ENCODE results near the gene ALPK3.

Gene ALPK3

DNA sequence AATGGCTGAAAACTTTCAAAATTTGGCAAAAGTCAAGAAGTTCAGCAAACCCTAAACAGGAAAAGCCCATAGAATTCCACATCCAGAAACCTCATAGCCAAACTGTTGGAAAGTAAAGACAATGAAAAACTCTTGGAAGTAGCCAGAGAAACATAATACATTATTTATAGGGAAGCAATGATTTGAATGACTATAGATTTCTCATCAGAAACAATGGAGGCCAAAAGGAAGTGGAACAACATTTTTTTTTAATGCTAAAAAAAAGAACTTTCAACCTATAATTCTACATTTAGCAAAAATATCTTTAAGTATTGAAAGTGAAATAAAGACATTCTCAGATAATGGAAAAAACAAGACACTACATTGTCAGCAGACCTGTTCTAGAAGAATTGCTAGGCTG, 30.2 kb downstream of the ALPK3 start:
- DNase-seq, result no peak

DNA sequence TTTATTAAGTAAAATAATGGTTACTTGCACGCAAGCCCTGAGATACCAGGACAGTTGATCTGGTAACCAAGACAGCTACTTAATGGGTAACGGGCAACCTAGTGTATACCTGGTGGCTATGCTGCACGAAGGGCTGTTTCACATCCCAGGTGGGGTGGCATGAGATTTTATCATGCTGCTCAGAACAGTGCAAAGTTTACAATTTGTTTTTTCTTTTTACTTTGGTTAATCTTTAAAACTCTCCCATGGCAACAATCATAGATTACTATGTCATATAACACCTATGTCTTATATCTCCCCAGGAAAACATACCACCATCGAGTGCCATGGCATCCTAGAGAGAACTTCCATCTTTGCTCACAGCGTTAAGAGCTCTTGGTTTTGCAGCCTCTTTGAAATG, 35.1 kb downstream of the ALPK3 start:
- DNase-seq, result no peak

DNA sequence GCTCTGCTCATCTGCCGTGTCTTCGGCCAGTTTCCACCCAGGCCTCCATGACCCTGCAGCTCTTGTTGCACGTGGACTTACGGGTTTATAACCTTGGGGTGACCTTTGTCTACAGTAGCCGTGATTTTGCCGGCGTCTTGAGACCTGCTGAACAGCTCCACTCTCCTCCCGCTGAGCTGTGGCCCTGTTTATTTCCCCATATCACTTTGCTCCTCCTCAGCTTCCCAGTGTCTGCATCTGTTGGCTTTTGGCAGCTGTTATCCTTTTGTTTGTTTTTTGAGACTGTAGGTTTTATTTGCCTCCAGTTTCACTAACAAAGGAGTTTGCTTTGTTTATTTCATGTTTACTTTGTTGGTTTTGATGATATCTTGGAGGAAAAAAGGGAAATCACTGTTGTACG, 38.0 kb downstream of the ALPK3 start:
- DNase-seq, result no peak

DNA sequence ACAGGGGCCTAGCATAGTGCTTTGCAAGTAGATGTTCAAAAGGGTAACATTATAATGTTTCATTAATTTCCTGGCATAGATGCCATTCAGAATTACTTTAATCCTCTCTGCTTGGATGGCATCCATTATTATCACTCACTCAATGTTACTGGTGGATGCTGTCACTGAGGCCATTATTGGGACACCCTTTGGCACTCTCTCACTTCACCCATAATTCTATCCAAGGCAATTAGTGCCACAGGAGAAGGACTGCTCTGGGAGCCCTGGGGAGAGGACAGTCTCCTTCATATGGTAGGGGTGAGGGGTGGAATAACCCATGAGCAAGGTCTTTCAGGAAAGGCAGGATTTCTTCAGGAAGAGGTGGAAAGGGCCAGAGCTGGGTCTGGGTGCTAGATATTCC, 38.6 kb downstream of the ALPK3 start:
- DNase-seq, result no peak

DNA sequence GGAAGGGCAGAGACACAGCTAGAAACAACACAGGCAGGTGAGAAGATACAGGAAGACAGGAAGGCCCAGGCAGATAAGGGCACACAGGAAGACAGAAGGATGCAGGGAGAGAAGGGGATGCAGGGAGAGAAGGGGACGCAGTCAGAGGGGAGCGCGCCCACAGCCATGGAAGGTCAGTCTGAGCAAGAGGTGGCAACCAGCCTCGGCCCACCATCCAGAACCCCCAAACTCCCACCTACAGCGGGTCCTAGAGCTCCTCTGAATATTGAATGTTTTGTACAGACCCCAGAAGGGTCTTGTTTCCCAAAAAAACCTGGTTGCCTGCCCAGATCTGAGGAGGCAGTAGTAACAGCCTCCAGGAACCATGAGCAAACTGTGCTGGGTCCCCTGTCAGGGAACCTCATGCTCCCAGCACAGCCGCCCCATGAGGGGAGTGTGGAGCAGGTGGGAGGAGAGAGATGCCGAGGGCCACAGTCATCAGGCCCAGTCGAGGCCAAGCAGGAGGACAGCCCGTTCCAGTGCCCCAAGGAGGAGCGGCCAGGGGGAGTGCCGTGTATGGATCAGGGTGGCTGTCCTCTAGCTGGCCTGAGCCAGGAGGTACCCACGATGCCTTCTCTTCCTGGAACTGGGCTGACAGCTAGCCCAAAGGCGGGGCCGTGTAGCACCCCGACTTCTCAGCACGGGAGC, 39.7 kb downstream of the ALPK3 start:
- no peak for DNase-seq

DNA sequence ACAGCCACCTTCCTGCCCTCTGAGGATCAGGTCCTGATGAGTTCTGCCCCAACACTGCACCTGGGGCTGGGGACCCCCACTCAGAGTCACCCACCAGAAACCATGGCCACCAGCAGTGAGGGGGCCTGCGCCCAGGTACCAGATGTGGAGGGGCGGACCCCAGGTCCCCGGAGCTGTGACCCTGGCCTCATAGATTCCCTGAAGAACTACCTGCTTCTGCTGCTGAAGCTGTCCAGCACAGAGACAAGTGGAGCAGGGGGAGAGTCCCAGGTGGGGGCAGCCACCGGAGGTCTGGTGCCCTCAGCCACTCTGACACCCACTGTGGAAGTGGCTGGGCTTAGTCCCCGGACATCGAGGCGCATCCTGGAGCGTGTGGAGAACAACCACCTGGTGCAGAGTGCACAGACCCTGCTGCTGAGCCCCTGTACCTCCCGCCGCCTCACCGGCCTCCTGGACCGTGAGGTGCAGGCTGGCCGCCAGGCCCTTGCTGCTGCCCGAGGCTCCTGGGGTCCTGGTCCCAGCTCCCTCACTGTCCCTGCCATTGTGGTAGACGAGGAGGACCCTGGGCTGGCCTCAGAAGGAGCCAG, 40.4 kb downstream of the ALPK3 start:
- DNase-seq, result no peak

DNA sequence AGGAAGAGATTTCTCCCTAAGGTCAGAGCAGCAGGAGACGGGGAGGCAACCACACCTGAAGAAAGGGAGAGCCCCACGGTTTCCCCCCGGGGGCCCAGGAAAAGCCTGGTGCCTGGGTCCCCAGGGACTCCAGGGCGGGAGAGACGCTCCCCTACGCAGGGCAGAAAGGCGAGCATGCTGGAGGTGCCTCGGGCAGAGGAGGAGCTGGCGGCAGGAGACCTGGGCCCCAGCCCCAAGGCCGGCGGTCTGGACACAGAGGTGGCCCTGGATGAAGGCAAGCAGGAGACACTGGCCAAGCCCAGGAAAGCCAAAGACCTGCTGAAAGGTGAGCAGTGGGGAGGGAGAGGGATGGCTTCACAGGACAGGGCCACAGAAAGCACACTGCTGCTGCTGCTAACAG, 41.1 kb downstream of the ALPK3 start:
- no peak for DNase-seq

DNA sequence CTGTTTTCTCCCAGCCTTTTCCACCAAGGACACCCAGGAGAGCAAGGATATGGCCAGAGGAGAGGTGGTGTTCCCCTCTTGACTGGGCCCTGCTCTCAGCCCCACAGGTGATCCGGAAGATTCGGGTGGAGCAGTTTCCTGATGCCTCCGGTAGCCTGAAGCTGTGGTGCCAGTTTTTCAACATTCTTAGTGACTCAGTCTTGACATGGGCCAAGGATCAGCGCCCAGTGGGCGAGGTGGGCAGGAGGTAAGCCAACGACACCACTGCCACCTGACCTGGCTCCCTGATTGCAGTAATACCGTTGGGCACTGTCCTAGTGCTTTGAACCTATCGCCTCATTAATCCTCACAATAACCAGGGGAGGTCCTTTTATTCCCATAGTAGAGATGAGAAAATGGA, 42.0 kb downstream of the ALPK3 start:
- no peak for DNase-seq

DNA sequence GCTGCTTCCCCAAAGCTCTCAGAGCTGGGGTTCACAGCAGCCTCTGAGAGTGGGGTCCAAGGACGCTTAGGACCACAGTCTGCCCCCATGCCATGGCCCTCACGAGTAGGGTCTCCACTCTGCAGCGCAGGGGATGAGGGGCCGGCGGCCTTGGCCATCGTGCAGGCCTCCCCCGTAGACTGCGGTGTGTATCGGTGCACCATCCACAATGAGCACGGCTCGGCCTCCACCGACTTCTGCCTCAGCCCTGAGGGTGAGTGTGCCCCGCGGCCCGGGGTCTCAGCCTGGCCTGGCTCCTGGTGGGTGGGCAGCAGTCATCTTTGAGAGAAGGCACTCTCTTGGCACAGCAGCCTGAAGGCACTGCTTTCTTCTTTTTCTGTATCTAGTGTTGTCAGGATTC, 42.5 kb downstream of the ALPK3 start:
- DNase-seq, result no peak

DNA sequence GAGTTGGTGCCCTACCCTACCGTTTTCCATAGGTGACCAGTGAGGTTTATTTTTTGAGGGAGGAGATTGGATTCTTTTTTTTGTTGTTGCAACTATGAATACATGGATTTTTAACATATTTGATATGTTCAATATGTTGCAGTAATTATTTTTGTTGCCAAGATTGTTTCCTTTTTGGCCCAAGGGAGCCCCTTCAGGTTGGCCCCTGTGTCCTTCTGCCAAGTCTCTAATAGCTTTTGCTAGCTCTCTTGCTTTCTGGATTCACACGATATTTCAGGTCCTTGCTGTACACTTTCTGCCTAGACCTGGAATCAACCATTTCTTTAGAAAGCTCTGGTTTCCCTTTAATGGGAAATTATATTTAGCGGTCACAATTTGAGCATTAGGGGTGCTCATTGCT, 44.6 kb downstream of the ALPK3 start:
- no peak for DNase-seq

DNA sequence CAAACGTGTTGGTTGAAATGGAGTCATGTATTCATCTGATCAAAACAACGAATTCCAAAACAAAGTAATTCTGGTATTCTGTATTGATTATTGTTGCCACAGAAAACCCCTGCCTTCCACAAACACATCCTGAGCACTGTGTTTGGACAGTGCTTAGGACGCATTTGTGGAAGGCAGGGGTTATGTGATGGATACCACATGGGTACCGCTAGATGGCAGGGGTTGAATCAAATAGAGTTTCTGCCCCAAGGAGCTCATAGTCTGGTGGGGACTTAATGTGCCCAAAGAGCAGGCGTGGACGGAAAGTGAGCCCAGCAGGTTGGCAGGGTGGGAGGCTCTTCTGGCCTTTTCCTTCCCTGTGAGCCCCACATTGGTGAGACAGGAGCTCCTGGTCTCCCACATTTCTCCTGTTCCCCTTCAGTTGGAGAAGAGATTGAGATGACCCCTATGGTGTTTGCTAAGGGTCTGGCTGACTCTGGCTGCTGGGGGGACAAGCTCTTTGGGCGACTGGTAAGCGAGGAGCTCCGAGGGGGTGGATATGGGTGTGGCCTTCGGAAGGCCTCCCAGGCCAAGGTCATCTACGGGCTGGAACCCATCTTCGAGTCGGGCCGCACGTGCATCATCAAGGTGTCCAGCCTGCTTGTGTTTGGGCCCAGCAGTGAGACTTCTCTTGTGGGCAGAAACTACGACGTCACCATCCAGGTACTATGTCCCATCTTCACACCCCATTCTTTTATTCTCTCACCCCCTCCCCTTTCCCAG, 45.2 kb downstream of the ALPK3 start:
- no peak for DNase-seq

DNA sequence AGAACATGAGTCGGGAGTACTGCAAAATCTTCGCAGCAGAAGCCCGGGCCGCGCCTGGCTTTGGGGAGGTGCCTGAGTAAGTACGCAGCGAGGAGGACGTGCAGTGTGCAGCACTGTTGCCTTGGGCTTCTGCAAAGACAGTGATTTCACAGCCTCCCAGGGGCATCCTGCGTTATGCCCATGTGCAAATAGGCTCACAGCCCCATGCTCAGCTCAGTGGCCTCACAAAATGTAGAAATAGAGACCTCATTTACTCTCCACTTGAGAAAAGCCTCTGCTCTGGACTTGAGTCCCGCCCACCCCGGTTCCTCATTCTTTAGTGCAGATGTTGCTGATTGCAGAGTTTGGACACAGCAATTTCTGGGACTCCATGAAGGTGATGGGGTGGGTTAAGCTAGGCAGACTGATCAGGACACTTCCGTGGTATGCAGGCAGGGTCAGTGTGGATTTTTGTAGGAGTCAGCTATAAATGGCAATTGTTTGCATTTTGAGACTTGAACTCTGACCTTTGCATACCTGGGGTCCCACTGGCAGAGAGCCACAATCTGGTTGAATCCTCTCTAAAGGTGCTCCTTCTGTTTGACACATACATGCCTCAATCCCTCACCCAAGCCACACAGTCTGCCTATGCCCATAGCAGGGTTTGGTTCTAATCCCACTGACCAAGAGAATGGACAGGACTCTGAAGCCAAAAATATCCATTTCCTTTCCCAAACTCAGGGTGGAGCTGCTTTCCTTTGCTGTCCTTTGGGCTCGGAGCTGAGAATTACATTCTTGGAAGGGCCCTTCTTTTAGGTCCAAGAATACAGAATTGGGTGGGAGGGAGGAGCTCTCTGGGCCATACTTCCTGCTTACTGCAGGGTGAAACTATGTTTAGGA, 46.6 kb downstream of the ALPK3 start:
- no peak for DNase-seq

DNA sequence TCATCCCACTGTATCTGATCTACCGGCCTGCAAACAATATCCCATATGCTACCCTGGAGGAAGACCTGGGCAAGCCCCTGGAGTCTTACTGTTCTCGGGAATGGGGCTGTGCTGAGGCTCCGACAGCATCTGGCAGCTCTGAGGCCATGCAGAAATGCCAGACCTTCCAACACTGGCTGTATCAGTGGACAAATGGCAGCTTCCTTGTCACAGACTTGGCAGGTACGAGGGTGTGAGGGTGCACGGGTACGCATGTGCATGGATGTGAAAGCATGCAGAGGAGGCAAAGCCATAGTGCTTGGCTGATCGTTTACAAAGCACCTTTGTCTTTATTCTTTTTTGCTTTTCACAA, 47.3 kb downstream of the ALPK3 start:
- DNase-seq, result no peak

DNA sequence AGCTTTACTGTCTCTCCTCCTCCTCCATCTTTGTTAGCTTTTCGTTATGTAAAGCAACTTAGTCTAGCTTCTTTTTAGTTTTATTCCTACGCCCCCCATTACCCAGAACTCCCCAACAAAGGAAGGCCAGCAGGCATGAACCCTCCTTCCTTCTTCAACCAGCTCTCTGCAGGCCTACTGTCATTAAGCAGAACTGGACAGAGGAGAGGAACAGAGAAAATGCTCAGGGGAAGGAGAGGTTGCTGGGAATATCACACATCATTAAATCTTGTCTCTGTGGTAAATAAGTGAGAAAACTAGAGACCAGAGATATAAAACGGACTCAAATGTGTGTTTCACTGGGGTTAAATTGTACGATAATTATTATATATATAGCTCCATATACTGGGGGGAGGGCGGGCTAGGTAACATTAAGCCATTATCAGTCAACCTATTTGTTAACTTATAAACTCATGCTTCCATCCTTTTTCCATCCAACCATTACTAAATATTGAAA, 48.0 kb downstream of the ALPK3 start:
- DNase-seq, result no peak

DNA sequence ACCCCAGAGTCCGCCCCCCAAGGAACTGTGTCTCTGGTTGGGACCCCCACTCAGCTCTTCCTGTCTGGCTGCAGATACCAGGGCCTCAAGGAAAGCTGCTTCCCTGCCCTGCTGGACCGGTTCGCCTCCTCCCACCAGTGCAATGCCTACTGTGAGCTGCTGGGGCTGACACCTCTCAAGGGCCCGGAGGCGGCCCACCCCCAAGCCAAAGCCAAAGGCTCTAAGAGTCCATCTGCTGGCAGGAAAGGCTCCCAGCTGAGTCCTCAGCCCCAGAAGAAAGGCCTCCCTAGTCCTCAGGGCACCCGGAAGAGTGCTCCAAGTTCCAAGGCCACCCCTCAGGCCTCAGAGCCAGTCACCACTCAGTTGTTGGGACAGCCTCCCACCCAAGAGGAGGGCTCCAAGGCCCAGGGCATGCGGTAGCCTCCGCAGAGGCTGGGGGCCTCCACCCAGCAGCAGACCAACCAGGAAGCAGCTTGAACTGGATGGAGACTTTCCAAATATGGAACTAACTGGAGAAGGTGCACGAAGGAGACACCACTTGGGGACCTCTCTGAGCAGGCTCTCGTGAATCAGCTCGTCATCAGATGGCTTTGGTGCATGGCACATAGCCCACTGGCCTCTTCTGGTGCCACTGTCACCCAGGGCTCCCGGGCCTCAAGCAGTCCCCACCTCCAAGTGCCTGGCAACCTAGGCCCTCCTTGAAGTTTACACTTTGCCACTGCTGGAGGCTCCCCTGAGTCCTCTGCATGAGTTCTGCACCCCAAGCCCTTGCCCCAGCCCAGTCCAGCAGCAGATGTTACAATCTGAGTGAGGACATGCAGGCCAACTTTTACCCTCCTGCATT, 51.1 kb downstream of the ALPK3 start:
- DNase-seq, result no peak

DNA sequence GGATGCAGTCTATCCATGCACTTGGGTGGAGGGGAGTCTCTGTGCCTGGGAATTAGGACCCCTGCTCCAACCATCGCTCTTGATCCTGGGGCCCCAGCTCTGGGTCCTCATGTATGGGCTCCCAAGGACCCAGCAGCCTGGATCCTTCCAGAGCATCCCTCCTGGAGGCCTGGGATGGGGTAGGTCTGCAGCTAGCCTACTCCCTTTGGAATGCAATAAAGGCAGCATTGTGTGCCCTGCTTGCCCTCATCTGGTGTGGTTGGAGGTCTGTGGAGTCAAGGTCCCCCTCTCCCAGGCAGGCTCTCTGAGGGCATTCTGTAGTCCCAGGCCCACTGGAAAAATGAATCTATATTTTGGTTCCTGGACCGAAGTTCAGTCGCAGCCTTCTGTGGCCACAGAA, 52.4 kb downstream of the ALPK3 start:
- DNase-seq, result no peak

DNA sequence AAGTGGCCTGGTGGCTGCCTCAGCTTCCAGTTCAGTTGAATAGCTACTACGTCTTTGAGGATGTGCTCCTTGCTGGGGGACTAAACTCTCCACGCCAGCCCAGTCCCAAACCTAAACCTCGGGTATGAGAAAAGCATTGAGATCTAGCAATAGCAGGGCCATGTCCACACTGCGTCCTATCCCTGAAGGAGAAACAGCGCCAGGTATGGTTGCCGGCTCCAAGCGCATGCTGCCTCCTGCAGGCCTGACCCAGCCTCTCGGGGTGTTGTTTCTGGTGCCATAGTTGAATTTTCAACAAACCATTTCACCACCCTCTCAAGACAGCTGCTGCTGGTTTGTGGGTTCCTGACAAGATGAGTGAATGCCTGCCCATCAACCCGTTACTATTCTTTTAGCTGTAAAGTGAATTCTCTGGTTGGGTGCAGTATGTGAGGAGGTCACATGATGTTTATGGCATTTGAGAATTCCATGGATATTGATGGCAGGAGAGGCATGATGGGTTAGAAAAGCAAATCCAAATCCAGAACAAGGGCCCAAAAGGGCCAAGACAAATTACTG, 54.4 kb downstream of the ALPK3 start:
- no peak for DNase-seq

DNA sequence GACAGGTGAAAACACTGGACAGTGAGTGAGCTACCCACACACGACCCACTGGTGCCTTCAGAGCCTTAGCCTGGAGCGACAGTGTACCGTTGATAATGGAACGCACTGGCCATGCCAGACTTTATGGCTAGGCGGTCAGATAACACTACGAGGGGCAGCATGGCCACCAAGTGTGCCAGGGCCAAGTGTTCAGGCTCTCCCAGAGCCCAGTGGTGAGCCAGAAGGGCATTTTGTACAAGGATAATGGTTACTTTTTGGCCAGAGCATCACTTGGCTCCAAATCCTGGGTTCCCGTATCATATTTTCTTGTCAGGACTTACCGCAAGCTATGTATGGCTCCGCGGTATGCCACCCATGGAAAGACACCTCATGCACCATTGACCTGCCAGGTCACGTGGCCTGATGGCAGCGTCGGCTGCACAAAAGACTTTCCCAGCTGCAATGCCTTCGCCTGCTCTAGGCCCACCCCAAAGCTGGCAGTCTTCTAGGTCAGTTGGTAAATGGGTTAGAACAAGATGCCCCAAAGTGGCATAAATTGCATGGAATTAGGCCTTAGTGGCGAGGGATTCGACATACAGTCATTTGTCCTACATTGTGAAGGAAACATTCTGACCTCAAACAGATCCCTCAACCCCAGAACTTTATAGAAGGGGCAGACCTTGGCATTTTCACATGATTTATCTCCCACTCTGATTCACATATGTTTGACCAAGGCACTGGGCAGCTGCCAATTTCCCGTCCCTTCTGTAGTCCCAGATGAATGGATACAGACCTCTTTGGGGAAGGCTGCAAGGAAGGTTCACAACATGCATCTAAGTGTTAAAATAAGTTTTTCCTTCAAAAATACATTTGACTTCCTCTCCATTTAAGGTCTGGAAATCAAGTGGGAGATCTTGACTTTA, 55.1 kb downstream of the ALPK3 start:
- peak in 1 of 2 experiments; percentile 9 for DNase-seq

DNA sequence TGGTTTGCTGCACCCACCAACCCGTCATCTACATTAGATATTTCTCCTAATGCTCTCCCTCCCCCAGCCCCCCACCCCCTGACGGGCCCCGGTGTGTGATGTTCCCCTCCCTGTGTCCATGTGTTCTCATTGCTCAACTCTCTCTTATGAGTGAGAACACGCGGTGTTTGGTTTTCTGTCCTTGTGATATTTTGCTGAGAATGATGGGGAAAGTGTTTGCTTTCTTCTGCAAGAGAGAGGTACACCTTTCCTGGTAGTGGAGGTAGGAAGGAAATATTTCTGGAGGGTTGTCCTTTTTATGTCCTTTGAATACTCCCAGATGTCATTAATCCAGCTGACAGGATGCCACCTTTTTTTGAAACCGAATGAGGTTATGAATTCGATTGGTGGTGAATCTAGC, 56.8 kb downstream of the ALPK3 start:
- no peak for DNase-seq

DNA sequence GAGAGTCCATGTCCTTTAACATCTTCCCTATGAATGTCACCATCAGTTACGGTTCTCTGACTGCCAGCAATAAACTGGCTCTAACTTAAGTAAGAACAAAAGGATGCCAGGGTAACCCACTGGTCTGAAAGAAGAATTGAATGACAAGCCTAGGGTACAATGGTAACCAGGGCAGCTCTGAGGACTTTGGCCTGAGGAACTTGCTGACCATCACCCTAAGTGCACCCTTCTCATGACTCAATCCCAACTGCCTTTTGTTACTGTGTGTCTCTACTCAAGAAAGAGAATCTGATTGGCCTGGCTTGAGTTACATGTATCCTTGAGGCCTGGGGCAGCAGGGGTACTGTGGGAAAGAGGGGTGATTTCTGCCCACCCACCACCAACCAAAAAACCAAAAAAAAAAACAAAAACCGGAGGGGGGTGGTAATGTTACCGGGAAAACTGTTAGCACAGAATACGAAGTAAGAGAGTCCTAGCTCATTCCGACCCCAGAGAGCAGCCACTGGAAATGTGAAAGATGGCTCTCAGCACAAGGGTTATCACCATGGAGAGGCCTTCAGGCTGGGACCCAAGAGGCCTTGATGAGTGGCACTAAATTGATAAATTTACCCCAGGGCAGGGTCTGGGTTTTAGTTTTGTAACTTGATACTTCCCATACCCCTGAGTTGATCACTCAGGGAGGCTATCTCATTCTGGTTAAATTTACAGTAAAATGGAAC, 58.0 kb downstream of the ALPK3 start:
- no peak for DNase-seq
